Globus pallidus (tissue), 1 donor: Measurements from ENCODE around the gene CD6.

Experiments used
- DNase-seq: peaks from one replicate; pipeline ENCODE4 v3.0.0-alpha.2; 2015; ENCODE audit warnings: low spot score

CD6 gene

GRCh38 chr11:60984149-60984548, 12.7 kb downstream of the CD6 start:
- DNase-seq, result no peak

DNA sequence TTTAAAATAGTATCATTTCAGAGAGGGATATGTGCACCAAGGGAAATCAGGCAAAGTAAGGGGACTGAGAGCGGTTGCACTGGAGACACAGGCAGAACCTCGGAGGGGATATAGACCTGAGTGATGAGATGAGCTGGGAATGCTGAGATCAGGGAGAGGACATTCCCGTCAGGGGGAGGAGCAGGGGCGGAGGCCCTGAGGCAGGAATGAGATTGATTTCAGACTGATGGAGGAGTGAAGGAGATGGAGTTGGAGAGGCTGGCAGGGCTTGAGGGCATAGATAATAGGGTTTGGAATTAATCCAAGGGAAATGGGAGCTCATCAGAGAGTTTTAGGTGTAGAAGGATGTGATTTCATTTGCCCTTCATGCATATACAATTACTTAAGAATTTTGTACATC, 13.2 kb downstream of the CD6 start:
- DNase-seq, result no peak

- DNase-seq, result no peak
Observed at GRCh38 chr11:60985501-60985900, 14.0 kb downstream of the CD6 start.

DNA sequence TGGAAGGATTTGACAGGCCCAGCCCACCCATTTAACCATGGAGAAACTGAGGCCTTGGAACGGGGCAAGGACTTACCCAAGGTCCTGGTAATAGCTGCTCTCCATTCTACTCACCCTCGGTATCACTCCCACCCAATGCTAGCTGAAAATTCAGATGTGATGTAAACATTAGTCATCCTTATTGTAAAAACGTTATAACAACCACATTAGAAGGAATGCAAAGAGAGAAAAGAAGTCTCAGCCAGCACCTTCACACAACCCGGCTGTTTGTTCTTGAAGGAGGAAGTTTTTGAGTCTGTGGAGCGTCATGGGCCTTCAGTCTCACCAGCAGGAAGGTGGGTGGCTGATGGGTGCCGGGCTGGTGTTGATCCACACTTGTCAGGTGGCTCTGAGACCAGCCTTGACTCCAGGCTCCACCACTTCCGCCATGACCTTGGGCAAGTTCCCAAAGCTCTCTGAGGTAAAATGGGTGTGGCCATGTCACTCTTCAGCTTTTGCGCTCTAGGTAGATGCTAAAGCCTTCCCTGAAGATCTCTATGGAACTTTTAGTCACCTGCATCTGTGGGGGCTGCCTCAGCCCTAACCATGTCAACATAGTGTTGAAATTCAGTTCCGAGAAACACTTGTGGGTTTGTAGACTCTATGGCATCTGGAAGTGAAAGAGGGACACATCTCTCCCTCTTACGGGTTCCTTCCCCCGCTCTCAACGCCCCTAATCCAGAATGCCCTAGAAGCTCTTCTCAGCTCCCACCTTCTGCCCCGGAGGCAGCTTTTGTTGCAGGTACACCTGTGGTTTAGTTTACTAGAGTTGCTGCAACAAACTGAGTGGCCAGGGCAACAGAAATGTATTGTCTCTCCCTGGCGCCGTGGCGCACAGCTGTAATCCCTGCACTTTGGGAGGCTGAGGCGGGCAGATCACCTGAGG, 14.8 kb downstream of the CD6 start:
- DNase-seq, result no peak

GRCh38 chr11:60987577-60988277, 16.2 kb downstream of the CD6 start:
- no peak for DNase-seq

- no peak for DNase-seq
Observed at GRCh38 chr11:60988658-60989057, 17.2 kb downstream of the CD6 start.

GRCh38 chr11:60989093-60989650, 17.7 kb downstream of the CD6 start:
- DNase-seq, result no peak

GRCh38 chr11:60991457-60991856, 20.0 kb downstream of the CD6 start:
- DNase-seq, result no peak

DNA sequence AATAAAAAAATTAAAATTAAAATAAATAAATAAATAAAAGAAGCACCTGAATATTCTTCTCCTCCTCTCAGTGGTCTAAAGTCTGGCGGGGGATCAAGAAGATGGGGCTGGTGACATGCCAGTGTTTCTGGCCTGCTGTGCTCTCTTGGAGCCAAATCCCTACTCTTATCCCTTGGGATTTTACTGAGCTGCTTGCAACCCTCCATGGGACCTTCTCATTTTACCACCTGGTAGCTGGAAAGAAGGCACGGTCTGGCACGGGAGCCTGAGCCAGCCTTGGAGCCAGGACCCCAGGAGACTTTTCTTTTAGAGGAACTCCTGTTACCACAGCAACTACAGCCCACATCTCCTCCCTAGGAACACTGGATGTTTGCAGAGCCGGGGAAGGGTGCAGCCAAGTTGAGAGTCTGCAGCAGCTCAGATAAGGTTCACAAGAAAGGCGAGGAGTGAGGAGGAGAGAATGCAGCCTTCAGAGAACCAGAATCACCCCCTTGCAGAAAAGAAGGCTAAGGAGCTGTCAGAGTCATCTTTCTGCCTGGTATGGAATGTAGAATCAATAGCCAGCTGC, 21.4 kb downstream of the CD6 start:
- DNase-seq, result no peak

GRCh38 chr11:60993615-60994014, 22.1 kb downstream of the CD6 start:
- DNase-seq, result no peak

- no peak for DNase-seq
Observed at GRCh38 chr11:60994541-60995080, 23.1 kb downstream of the CD6 start.

GRCh38 chr11:60995798-60996197, 24.3 kb downstream of the CD6 start:
- DNase-seq, result no peak

GRCh38 chr11:60996381-60997138, 25.1 kb downstream of the CD6 start:
- DNase-seq, result no peak

DNA sequence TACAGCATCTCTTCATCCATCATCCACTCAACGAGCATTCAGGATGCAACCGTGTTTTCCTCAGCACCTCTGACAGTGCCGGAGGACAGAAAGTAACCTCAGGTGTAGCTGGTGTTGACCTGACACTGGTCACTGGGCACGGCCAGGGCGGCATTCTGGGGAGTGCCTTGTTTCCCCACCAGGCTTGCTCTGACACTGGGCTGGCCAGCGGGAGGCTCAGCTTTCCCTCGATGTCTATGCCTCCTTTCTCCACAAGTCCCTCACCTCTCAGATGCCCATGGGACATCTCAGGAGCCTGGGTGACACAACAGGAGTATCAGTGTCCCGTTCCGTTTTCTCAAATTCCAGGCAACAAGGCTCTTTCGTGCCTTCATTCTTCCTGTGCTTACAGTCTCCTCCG, 28.9 kb downstream of the CD6 start:
- no peak for DNase-seq

DNA sequence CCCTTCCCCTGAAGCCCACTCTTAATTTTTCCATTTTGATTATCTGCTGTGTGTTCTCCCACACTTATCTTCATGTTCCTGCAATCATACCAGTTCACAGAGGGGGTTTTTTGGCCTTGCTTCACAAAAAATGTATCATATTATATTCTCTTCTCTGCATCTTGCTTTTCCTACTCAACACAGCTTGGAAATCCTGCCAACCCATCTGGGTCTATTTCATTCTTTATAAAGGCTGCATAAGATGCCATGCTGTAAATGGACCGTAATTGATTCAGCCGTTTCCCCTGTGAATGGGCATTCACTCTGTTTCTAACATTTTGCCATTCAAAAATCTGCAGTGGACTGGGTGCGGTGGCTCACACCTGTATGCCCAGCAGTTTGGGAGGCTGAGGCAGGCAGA, 30.5 kb downstream of the CD6 start:
- no peak for DNase-seq

- no peak for DNase-seq
Observed at GRCh38 chr11:61002598-61002997, 31.1 kb downstream of the CD6 start.

- no peak for DNase-seq
Observed at GRCh38 chr11:61004180-61004611, 32.7 kb downstream of the CD6 start.

DNA sequence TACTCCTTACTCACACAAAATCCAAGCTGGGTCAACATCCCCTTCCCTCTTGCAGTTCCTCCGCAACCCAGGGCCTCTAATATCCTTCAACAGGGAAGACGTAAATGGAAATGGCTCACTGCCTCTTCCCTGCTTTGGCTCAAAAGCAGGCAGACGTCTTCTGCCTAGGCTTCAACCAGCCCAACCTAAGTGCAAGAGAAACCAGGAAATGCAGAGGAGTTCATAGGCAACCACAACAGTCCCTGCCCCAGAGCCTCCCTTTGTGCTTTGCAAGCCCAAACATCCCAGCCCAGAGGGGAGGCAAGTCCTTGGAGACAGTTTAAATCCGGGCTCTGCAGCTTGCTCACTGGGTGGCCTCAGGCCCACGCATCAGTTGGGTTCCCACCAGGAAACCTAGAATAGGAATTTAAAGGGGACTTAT, 33.3 kb downstream of the CD6 start:
- DNase-seq, result no peak

DNA sequence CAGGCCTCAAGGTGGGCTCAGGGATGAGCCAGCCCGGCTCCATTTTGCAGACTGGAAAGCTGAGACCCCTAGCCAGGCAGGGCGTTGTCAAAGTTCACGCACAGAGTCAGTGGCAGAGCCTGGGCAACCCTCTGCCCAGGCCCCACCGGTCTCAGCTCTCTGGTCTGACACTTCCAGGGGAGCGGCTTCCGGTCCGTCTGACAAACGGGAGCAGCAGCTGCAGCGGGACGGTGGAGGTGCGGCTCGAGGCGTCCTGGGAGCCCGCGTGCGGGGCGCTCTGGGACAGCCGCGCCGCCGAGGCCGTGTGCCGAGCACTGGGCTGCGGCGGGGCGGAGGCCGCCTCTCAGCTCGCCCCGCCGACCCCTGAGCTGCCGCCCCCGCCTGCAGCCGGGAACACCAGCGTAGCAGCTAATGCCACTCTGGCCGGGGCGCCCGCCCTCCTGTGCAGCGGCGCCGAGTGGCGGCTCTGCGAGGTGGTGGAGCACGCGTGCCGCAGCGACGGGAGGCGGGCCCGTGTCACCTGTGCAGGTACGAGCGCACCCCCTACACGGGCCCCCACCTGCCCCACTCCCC, 36.0 kb downstream of the CD6 start:
- DNase-seq, result no peak

GRCh38 chr11:61007956-61008896, 36.7 kb downstream of the CD6 start:
- no peak for DNase-seq
